Prostate gland (tissue), 2 donors: ENCODE results near the gene PGK1. TPM values are rescaled to one million over a fixed set of nuclear protein-coding genes. Genes with fewer than 3 reads are reported as not detected.
"Not testable (repeated sequence)": the region's sequence is repeated elsewhere in the genome, so short reads cannot be mapped to it uniquely, and the experiment has no call there.

Source experiments
- DNase-seq: peaks from one replicate; pipeline ENCODE4 v3.0.0-alpha.2; 2019; ENCODE audit warnings: low spot score
- H3K27ac ChIP-seq, 2 donors: fragments of 200-600 bp; sonication (generic); 2 replicates each; pipeline ENCODE4 v1.5.1; 2017 to 2019
- H3K27me3 ChIP-seq: fragments of 200-600 bp; sonication (generic); replicated peaks from 2 replicates; pipeline ENCODE4 v1.5.1; 2019; ENCODE audit not compliant: insufficient read depth
- H3K36me3 ChIP-seq, 2 donors: fragments of 200-600 bp; sonication (generic); 1 replicate in 1 of 2; 2 replicates in 1 of 2; pipeline versions ENCODE4 v1.5.1 to v1.8.1; 2017 to 2019
- H3K4me1 ChIP-seq: fragments of 200-600 bp; sonication (generic); replicated peaks from 2 replicates; pipeline ENCODE4 v1.5.1; 2019
- H3K4me3 ChIP-seq, 2 donors: fragments of 200-600 bp; sonication (generic); 2 replicates each; pipeline ENCODE4 v1.5.1; 2017 to 2019
- H3K9me3 ChIP-seq: fragments of 200-600 bp; sonication (generic); 2 replicates; pipeline ENCODE4 v1.5.1; 2017
- POLR2A ChIP-seq: fragments of 450-650 bp; IDR thresholded peaks from one replicate; pipeline ENCODE4 v1.6.1; 2016; ENCODE audit warnings: antibody characterized with exemption, mild to moderate bottlenecking
- POLR2AphosphoS5 ChIP-seq: sonication (generic); formaldehyde crosslinking; IDR thresholded peaks from one replicate; pipeline ENCODE4 v1.6.1; 2017; ENCODE audit warnings: antibody characterized with exemption
- WGBS: methylation state at CpG from one replicate; pipeline ENCODE4 v1.1.5; 2018; 5-methylcytosine and 5-hydroxymethylcytosine counted together
- intact Hi-C: fragments of 100-400 bp; cut with DNase I; formaldehyde crosslinking; loops from one replicate; pipeline ENCODE4 v1.14.2; 2022
- total RNA-seq, 2 donors: library from RNA; depleted of rRNA; stranded (reverse); fragments of >200 nt; gene quantifications; one replicate each; pipeline ENCODE4 v1.1.0, GENCODE V29; 2016
- TF ChIP-seq, protein P1 (sequence below), 4 experiments: fragments of 200-600 bp in 2 of 4; fragments of 450-650 bp in 2 of 4; sonication (generic) in 2 of 4; IDR thresholded peaks; 1 replicate in 3 of 4; 2 replicates in 1 of 4; pipeline ENCODE4 v1.5.1; 2016 to 2019; ENCODE audit warnings: antibody characterized with exemption in 4 of 4, mild to moderate bottlenecking in 2 of 4, moderate library complexity in 2 of 4

Gene PGK1
- total RNA-seq, 2 donors from 2014 or later, result 120 to 146 TPM

GRCh38 chrX:78163175-78163574 is 59.1 kb downstream of the PGK1 start:
- not testable (repeated sequence) for H3K27ac ChIP-seq, H3K36me3 ChIP-seq
- WGBS, result 93% methylated on average over 4 of the region's 4 CpGs

DNA sequence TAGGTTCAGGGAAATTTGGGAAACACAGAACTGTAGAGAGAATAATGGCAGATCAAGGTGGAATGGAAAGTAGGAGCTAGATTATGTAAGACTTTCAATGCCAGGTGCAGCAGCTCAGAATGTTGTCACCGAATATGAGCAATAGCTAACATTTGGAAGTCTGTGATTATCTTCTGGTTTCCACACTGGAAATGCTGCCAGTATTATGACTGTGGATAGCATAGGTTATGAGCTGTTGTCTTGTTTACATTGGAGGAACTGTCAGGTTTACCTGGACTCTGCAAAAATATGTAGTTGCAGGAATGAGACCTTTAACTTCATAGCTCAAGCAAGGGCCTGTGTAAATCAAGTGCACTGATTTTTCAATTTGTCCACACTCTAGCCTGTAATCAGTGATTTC is 61.4 kb downstream of the PGK1 start:
- H3K27ac ChIP-seq, result no peak overlapping the region
- no peaks in the 10 kb centered on the region for H3K9me3 ChIP-seq
- TF ChIP-seq POLR2A (no peak), POLR2AphosphoS5 (no peak)
- TF ChIP-seq, protein P1, sequence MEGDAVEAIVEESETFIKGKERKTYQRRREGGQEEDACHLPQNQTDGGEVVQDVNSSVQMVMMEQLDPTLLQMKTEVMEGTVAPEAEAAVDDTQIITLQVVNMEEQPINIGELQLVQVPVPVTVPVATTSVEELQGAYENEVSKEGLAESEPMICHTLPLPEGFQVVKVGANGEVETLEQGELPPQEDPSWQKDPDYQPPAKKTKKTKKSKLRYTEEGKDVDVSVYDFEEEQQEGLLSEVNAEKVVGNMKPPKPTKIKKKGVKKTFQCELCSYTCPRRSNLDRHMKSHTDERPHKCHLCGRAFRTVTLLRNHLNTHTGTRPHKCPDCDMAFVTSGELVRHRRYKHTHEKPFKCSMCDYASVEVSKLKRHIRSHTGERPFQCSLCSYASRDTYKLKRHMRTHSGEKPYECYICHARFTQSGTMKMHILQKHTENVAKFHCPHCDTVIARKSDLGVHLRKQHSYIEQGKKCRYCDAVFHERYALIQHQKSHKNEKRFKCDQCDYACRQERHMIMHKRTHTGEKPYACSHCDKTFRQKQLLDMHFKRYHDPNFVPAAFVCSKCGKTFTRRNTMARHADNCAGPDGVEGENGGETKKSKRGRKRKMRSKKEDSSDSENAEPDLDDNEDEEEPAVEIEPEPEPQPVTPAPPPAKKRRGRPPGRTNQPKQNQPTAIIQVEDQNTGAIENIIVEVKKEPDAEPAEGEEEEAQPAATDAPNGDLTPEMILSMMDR (IDR thresholded peaks at IDR 0.05), result no peak
- WGBS, result 46% methylated on average over 1 of the region's 1 CpG
- DNase-seq, result no peak
- no peaks in the 10 kb centered on the region for H3K36me3 ChIP-seq
- H3K4me1 ChIP-seq, result no peaks in the 10 kb centered on the region
- intact Hi-C loops, result no loop called here
- no peaks in the 10 kb centered on the region for H3K27me3 ChIP-seq
- H3K4me3 ChIP-seq, result no peak overlapping the region

More at GRCh38 chrX:78163175-78163574, 59.1 kb downstream of the PGK1 start:
- H3K4me3 ChIP-seq, intact Hi-C loops, H3K27me3 ChIP-seq, H3K9me3 ChIP-seq, DNase-seq, H3K4me1 ChIP-seq: not testable (repeated sequence)

DNA sequence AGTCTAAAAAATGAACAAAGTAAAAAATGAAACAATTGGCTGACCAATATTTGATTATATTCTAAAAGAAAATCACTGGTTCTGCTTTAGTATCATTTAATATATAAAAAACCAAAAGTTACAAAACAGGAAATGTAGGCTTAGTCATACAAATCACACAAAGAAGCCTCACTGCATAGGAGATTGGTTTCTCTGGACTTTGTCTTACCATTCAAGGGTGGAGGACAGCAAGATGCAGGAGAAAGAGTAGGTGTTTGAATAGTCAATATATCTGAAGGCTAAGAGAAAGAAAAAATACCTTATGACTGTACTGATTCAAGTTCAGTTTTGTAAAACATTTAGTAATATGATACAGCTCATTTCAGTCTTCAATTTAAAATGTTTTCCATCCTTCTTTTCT is 64.0 kb downstream of the PGK1 start:
- Histone ChIP-seq H3K4me1 (no peaks in the 10 kb centered on the region), H3K27me3 (no peaks in the 10 kb centered on the region), H3K4me3 (no peak overlapping the region), H3K36me3 (no peaks in the 10 kb centered on the region), H3K27ac (no peak overlapping the region), H3K9me3 (no peaks in the 10 kb centered on the region)
- TF ChIP-seq, protein P1 (IDR thresholded peaks at IDR 0.05), result no peak
- TF ChIP-seq POLR2AphosphoS5, result no peak
- no peak for TF ChIP-seq POLR2A
- DNase-seq, result no peak
- intact Hi-C loops, result no loop called here

Other genes starting within 250 kb of the PGK1 start
- gene MAGT1, start 208.8 kb upstream of the PGK1 start, total RNA-seq, result 10 to 100 TPM; 37.1 to 79.4 TPM
- gene COX7B, start 204.8 kb upstream of the PGK1 start, total RNA-seq, result 100 to 1,000 TPM; 203 to 374 TPM
- gene ATP7A, start 193.6 kb upstream of the PGK1 start, total RNA-seq, result 10 to 100 TPM in 1 of 2 donors, 1 to 10 TPM in 1; 9.8 to 15.1 TPM
- not detected for gene PGAM4, start 134.6 kb upstream of the PGK1 start, total RNA-seq
- gene TAF9B, start 35.4 kb downstream of the PGK1 start, total RNA-seq, result 10 to 100 TPM; 27.0 to 37.4 TPM
- gene CYSLTR1, start 223.4 kb downstream of the PGK1 start, total RNA-seq, result 1 to 10 TPM in 1 of 2 donors, under 1 TPM in 1; 0.97 to 1.5 TPM